Stimulated activated CD8-positive, alpha-beta memory T cell treated with anti-CD3 and anti-CD28 coated beads, Interleukin-4, amount 100 ng/mL, for 1 hour (primary cell): ENCODE data around the gene SLC39A3.

ENCODE experiments used
- DNase-seq, 2 donors: peaks; one replicate each; pipeline ENCODE4 v3.0.0-alpha.2; 2020; ENCODE audit warnings: low read depth in 2 of 2, low spot score in 1 of 2

Gene SLC39A3

GRCh38 chr19:2706251-2706650, 33.6 kb downstream of the SLC39A3 start:
- no peak for DNase-seq

GRCh38 chr19:2703691-2704216, 36.1 kb downstream of the SLC39A3 start:
- DNase-seq, result no peak

- no peak for DNase-seq
These were observed 36.8 kb downstream of the SLC39A3 start for GRCh38 chr19:2703077-2703437.

- DNase-seq, result peak; percentile 80 to 87
These were observed 37.4 kb downstream of the SLC39A3 start, which contains the start of gene GNG7 for GRCh38 chr19:2702170-2703076. Gene GNG7, minus strand, starts transcription at chr19:2702694. Its CDS starts 182,006 bp downstream, at chr19:2520688.

GRCh38 chr19:2701361-2702169, 38.3 kb downstream of the SLC39A3 start:
- DNase-seq, result no peak

GRCh38 chr19:2700660-2701360, 39.0 kb downstream of the SLC39A3 start:
- no peak for DNase-seq

GRCh38 chr19:2699413-2700140, 40.2 kb downstream of the SLC39A3 start:
- DNase-seq, result no peak

- DNase-seq, result no peak
These were observed 45.6 kb downstream of the SLC39A3 start for GRCh38 chr19:2694196-2694595.

GRCh38 chr19:2693492-2694160, 46.2 kb downstream of the SLC39A3 start:
- no peak for DNase-seq

- DNase-seq, result no peak
These were observed 47.9 kb downstream of the SLC39A3 start for GRCh38 chr19:2691951-2692350.

- no peak for DNase-seq
These were observed 49.0 kb downstream of the SLC39A3 start for GRCh38 chr19:2690856-2691255.

GRCh38 chr19:2686360-2686759, 53.5 kb downstream of the SLC39A3 start:
- DNase-seq, result no peak

GRCh38 chr19:2685204-2685704, 54.6 kb downstream of the SLC39A3 start:
- DNase-seq, result no peak

GRCh38 chr19:2683430-2684003, 56.3 kb downstream of the SLC39A3 start:
- no peak for DNase-seq
